IPS DF 19.7 (cell line): Measurements from ENCODE around the gene CPN2.

Source experiments
- DNase-seq: peaks from one replicate; pipeline ENCODE4 v3.0.0-alpha.2; 2013; ENCODE audit warnings: low read depth, low spot score

The CPN2 gene

GRCh38 chr3:194313560-194314387, 37.4 kb downstream of the CPN2 start:
- DNase-seq, result no peak

GRCh38 chr3:194312743-194313281, 38.3 kb downstream of the CPN2 start:
- DNase-seq, result no peak

- no peak for DNase-seq
Observed at GRCh38 chr3:194312186-194312742, 38.9 kb downstream of the CPN2 start.

- DNase-seq, result no peak
Observed at GRCh38 chr3:194311000-194311399, 40.1 kb downstream of the CPN2 start.

GRCh38 chr3:194310060-194310835, 40.9 kb downstream of the CPN2 start:
- no peak for DNase-seq

- DNase-seq, result no peak
Observed at GRCh38 chr3:194308601-194309449, 42.3 kb downstream of the CPN2 start.

- DNase-seq, result no peak
Observed at GRCh38 chr3:194307849-194308248, 43.3 kb downstream of the CPN2 start.

- DNase-seq, result no peak
Observed at GRCh38 chr3:194306771-194307640, 44.1 kb downstream of the CPN2 start.

GRCh38 chr3:194306109-194306686, 44.9 kb downstream of the CPN2 start:
- DNase-seq, result no peak

- no peak for DNase-seq
Observed at GRCh38 chr3:194305356-194306108, 45.6 kb downstream of the CPN2 start.

GRCh38 chr3:194304186-194304917, 46.8 kb downstream of the CPN2 start:
- no peak for DNase-seq

- DNase-seq, result no peak
Observed at GRCh38 chr3:194303749-194304148, 47.4 kb downstream of the CPN2 start.

GRCh38 chr3:194301730-194302129, 49.4 kb downstream of the CPN2 start:
- no peak for DNase-seq

GRCh38 chr3:194300936-194301335, 50.2 kb downstream of the CPN2 start:
- DNase-seq, result no peak

GRCh38 chr3:194300382-194300758, 50.8 kb downstream of the CPN2 start:
- DNase-seq, result no peak

- DNase-seq, result no peak
Observed at GRCh38 chr3:194298331-194299227, 52.5 kb downstream of the CPN2 start.

GRCh38 chr3:194296454-194297263, 54.5 kb downstream of the CPN2 start:
- DNase-seq, result peak; percentile 75
